ENCODE measurements around the gene CYP4F3. TPM values are rescaled to one million over a fixed set of nuclear protein-coding genes. Genes with fewer than 3 reads are reported as not detected.
"Not testable (repeated sequence)": the region's sequence is repeated elsewhere in the genome, so short reads cannot be mapped to it uniquely, and the experiment has no call there.

CYP4F3 gene, protein sequence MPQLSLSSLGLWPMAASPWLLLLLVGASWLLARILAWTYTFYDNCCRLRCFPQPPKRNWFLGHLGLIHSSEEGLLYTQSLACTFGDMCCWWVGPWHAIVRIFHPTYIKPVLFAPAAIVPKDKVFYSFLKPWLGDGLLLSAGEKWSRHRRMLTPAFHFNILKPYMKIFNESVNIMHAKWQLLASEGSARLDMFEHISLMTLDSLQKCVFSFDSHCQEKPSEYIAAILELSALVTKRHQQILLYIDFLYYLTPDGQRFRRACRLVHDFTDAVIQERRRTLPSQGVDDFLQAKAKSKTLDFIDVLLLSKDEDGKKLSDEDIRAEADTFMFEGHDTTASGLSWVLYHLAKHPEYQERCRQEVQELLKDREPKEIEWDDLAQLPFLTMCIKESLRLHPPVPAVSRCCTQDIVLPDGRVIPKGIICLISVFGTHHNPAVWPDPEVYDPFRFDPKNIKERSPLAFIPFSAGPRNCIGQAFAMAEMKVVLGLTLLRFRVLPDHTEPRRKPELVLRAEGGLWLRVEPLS
- total RNA-seq = under 1 TPM; 0.07 to 0.19 TPM

- intact Hi-C loops (cut with DNase I, micrococcal nuclease) = no loop called here
- ChIA-PET POLR2A (no interaction called here), CTCF (no interaction called here)
- no peak within 1 kb of the TSS for H3K27ac Mint-ChIP-seq
- peaks cover 2% of the 10 kb centered on the region for H3K4me1 Mint-ChIP-seq
- ATAC-seq (no peak), DNase-seq (no peak)
- no peaks in the 10 kb centered on the region for H3K36me3 Mint-ChIP-seq (ENCODE audit: low read depth)
- no peak within 1 kb of the TSS for H3K4me3 Mint-ChIP-seq
- no peaks in the 10 kb centered on the region for H3K9me3 Mint-ChIP-seq (ENCODE audit: low read depth)
- H3K27me3 Mint-ChIP-seq = peaks cover 2% of the 10 kb centered on the region
These were observed at the start of gene CYP4F3 for GRCh38 chr19:15640294-15640903. Gene CYP4F3, plus strand, starts transcription at chr19:15640897. Its CDS starts 519 bp downstream, at chr19:15641416.

- peaks cover 3% of the 10 kb centered on the region for H3K9me3 Mint-ChIP-seq (ENCODE audit: low read depth)
These were observed 48.9 kb upstream of the CYP4F3 start for GRCh38 chr19:15591796-15592195.

DNA sequence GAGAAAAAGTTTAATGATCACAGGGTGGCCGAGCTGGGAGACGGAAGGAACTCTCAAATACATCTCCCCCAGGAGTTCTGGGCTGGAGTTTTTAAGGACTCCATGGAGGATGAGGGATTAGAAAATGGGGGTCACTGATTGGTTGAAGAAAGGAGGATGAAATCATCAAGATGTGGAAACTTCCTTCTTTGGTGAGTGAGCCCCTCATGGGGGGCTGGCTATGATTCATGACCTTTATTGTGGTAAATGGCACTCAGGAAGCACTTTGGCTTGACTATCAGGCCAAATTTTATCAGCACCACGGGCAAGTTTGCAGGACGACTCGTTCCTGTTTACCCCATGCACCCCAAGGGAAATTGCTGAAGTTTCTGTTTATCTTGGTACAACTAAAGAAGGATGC is 48.2 kb upstream of the CYP4F3 start:
- intact Hi-C loops (cut with DNase I, micrococcal nuclease); POLR2A ChIA-PET; H3K4me1 Mint-ChIP-seq; H3K27ac Mint-ChIP-seq; CTCF ChIA-PET; ATAC-seq; H3K36me3 Mint-ChIP-seq (ENCODE audit: low read depth); DNase-seq; H3K4me3 Mint-ChIP-seq; H3K9me3 Mint-ChIP-seq (ENCODE audit: low read depth): not testable (repeated sequence)
- peaks cover 38% of the 10 kb centered on the region for H3K27me3 Mint-ChIP-seq

More at GRCh38 chr19:15591796-15592195, 48.9 kb upstream of the CYP4F3 start:
- intact Hi-C loops (cut with DNase I, micrococcal nuclease) = no loop called here
- Mint-ChIP-seq H3K4me1 (no peaks in the 10 kb centered on the region), H3K27me3 (peaks cover 38% of the 10 kb centered on the region), H3K27ac (no peak overlapping the region), H3K36me3 (ENCODE audit: low read depth) (peaks cover 3% of the 10 kb centered on the region), H3K4me3 (no peak overlapping the region)
- ChIA-PET POLR2A (no interaction called here), CTCF (no interaction called here)
- DNase-seq (no peak), ATAC-seq (no peak)

- CTCF ChIA-PET; H3K36me3 Mint-ChIP-seq (ENCODE audit: low read depth): not testable (repeated sequence)
These were observed 46.9 kb upstream of the CYP4F3 start for GRCh38 chr19:15593766-15594165.

DNA sequence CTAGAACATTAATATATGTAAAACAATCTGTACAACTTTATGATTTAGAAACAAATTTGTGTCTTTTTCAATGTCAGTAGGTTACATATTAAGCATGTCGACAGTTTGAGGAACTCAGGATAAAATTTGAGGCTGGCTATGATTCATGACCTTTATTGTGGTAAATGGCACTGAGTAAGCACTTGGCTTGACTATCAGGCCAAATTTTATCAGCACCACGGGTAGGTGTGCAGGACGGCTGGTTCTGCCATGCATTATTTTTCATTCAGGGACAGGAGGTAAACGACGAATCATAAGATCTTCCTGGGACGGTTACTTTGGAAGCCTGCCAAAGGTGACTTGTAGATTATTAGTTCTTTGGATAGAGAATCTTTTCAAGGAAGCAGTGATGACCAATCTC is 45.6 kb upstream of the CYP4F3 start:
- no peak for ATAC-seq
- ChIA-PET CTCF (interaction anchor here (1.1 kb wide), 1 partner anchor 645 kb away, joined by 3 read pairs; no protein-coding TSS in a partner anchor), POLR2A (no interaction called here)
- no peak for DNase-seq
- Mint-ChIP-seq H3K27me3 (peaks cover 31% of the 10 kb centered on the region), H3K4me1 (no peaks in the 10 kb centered on the region), H3K36me3 (ENCODE audit: low read depth) (peaks cover 3% of the 10 kb centered on the region), H3K27ac (no peak overlapping the region), H3K4me3 (no peak overlapping the region), H3K9me3 (ENCODE audit: low read depth) (peaks cover 4% of the 10 kb centered on the region)
- intact Hi-C loops (cut with DNase I, micrococcal nuclease) = no loop called here

More at GRCh38 chr19:15593766-15594165, 46.9 kb upstream of the CYP4F3 start:
- H3K4me3 Mint-ChIP-seq; H3K27ac Mint-ChIP-seq; ATAC-seq; intact Hi-C loops (cut with DNase I, micrococcal nuclease); POLR2A ChIA-PET; DNase-seq; H3K9me3 Mint-ChIP-seq (ENCODE audit: low read depth); H3K4me1 Mint-ChIP-seq: not testable (repeated sequence)
- peaks cover 35% of the 10 kb centered on the region for H3K27me3 Mint-ChIP-seq

DNA sequence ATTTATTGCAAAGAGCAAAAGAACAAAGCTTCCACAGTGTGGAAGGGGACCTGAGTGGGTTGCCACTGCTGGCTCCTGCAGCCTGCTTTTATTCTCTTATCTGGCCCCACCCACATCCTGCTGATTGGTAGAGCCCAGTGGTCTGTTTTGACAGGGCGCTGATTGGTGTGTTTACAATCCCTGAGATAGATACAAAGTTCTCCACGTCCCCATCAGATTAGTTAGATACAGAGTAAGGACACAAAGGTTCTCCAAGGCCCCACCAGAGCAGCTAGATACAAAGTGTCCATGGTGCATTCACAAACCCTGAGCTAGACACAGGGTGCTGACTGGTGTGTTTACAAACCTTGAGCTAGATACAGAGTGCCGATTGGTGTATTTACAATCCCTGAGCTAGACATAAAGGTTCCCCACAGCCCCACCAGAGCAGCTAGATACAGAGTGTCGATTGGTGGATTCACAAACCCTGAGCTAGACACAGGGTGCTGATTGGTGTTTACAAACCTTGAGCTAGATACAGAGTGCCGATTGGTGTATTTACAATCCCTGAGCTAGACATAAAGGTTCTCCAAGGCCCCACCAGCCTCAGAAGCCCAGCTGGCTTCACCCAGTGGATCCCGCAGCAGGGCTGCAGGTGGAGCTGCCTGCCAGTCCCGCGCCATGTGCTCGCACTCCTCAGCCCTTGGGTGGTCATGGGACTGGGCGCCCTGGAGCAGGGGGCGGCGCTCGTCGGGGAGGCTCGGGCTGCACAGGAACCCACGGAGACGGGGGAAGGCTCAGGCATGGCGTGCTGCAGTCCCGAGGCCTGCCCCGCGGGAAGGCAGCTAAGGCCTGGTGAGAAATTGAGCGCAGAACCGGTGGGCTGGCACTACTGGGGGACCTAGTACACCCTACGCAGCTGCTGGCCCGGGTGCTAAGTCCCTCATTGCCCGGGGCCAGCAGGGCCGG is 32.4 kb upstream of the CYP4F3 start:
- intact Hi-C loops (cut with DNase I, micrococcal nuclease); H3K27me3 Mint-ChIP-seq; H3K36me3 Mint-ChIP-seq (ENCODE audit: low read depth); H3K9me3 Mint-ChIP-seq (ENCODE audit: low read depth); ATAC-seq; DNase-seq; H3K4me1 Mint-ChIP-seq; POLR2A ChIA-PET; H3K27ac Mint-ChIP-seq; H3K4me3 Mint-ChIP-seq: not testable (repeated sequence)
- CTCF ChIA-PET = interaction anchor here (0.6 kb wide), 1 partner anchor 19 kb away, joined by 3 read pairs; no protein-coding TSS in a partner anchor

DNA sequence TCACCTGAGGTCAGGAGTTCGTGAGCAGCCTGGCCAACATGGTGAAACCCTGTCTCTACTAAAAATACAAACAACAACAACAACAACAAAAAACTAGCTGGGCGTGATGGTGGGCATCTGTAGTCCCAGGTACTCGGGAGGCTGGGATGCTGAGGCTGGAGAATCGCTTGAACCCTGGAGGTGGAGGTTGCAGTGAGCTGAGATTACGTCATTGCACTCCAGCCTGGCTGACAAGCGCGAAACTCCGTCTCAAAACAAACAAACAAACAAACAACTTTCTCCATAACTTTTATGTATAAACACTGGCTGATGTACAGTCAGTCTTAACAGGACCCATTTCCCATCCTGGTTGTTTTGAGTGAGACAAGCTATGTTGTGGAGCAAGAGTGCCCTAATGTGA is 31.4 kb upstream of the CYP4F3 start:
- Mint-ChIP-seq H3K4me1 (no peaks in the 10 kb centered on the region), H3K27me3 (no peaks in the 10 kb centered on the region), H3K36me3 (ENCODE audit: low read depth) (no peaks in the 10 kb centered on the region), H3K9me3 (ENCODE audit: low read depth) (no peaks in the 10 kb centered on the region), H3K4me3 (no peak overlapping the region), H3K27ac (no peak overlapping the region)
- intact Hi-C loops (cut with DNase I, micrococcal nuclease) = no loop called here
- DNase-seq (no peak), ATAC-seq (no peak)
- ChIA-PET CTCF (interaction anchor here (0.7 kb wide), 1 partner anchor 391 kb away, joined by 3 read pairs; no protein-coding TSS in a partner anchor), POLR2A (no interaction called here)

- ChIA-PET POLR2A (no interaction called here), CTCF (no interaction called here)
- Mint-ChIP-seq H3K4me3 (no peak overlapping the region), H3K27me3 (no peaks in the 10 kb centered on the region), H3K4me1 (no peaks in the 10 kb centered on the region), H3K27ac (no peak overlapping the region), H3K36me3 (ENCODE audit: low read depth) (no peaks in the 10 kb centered on the region), H3K9me3 (ENCODE audit: low read depth) (no peaks in the 10 kb centered on the region)
- DNase-seq (no peak), ATAC-seq (no peak)
- intact Hi-C loops (cut with DNase I, micrococcal nuclease) = no loop called here
These were observed 28.4 kb upstream of the CYP4F3 start for GRCh38 chr19:15612342-15612741.

- intact Hi-C loops (cut with DNase I, micrococcal nuclease) = no loop called here
- H3K4me3 Mint-ChIP-seq = no peak overlapping the region
- ChIA-PET POLR2A (no interaction called here), CTCF (no interaction called here)
- no peak overlapping the region for H3K27ac Mint-ChIP-seq
- H3K9me3 Mint-ChIP-seq (ENCODE audit: low read depth) = no peaks in the 10 kb centered on the region
- ATAC-seq = no peak
- H3K4me1 Mint-ChIP-seq = no peaks in the 10 kb centered on the region
- DNase-seq = no peak
- no peaks in the 10 kb centered on the region for H3K27me3 Mint-ChIP-seq
- H3K36me3 Mint-ChIP-seq (ENCODE audit: low read depth) = no peaks in the 10 kb centered on the region
These were observed 27.4 kb upstream of the CYP4F3 start for GRCh38 chr19:15613338-15613737.

DNA sequence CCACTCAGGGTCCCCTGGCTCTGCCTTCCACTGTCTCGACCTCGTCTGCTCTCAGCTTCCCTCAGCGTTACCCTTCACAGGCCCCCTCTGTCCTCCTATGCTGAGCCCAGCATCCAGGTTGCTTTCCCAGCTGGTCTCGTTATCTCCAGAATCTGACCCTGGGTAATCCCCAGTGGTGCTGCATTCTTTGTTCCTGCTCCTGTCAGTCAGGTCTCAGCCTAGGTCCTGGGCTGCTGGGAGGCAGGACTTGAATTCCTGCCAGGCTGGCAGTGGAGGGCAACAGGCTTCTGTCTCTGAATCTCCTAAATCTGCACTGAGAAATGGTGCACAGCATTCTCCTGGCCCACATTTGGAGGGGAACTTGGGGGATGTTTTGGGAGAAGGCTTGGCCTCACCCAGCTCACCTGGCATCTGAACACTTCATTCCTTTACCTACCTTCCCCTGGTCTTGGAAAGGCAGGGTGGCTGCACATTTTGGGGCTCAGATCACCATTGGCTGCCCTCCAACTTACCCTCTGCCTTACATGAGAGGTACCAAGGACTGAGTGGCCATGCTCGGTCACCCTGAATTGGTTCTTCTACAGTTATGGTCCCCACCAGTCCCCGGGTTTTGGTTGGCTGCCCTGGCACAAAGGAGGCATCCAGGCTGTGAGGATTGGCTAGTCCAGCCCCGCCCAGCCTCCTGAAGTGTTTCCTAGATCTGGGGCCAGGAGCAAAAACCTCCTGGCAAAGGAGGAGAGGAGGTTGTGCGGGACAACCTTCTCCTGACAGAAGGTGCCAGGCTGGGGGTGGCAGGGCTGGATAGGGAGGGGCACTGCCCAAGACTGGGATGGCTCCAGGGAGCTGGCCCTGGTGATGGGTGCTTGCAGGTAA is 26.0 kb upstream of the CYP4F3 start, which contains the start of gene CYP4F8:
CYP4F8 (plus strand) TSS at position 712 of the 873 bp plus-strand sequence. CDS start 399 bp downstream, outside the sequence.
- intact Hi-C loops (cut with DNase I, micrococcal nuclease) = no loop called here
- Mint-ChIP-seq H3K27ac (peak within 1 kb of the TSS; percentile 37), H3K4me3 (no peak within 1 kb of the TSS), H3K27me3 (peaks cover 2% of the 10 kb centered on the region), H3K36me3 (ENCODE audit: low read depth) (no peaks in the 10 kb centered on the region), H3K4me1 (no peaks in the 10 kb centered on the region), H3K9me3 (ENCODE audit: low read depth) (no peaks in the 10 kb centered on the region)
- POLR2A ChIA-PET = no interaction called here
- CTCF ChIA-PET = no interaction called here
- ATAC-seq (no peak), DNase-seq (no peak)
